ENCODE results near the gene HRAS.
A peak's percentile ranks its signal among the peaks of the same experiment; 100 is the strongest.

DNA sequence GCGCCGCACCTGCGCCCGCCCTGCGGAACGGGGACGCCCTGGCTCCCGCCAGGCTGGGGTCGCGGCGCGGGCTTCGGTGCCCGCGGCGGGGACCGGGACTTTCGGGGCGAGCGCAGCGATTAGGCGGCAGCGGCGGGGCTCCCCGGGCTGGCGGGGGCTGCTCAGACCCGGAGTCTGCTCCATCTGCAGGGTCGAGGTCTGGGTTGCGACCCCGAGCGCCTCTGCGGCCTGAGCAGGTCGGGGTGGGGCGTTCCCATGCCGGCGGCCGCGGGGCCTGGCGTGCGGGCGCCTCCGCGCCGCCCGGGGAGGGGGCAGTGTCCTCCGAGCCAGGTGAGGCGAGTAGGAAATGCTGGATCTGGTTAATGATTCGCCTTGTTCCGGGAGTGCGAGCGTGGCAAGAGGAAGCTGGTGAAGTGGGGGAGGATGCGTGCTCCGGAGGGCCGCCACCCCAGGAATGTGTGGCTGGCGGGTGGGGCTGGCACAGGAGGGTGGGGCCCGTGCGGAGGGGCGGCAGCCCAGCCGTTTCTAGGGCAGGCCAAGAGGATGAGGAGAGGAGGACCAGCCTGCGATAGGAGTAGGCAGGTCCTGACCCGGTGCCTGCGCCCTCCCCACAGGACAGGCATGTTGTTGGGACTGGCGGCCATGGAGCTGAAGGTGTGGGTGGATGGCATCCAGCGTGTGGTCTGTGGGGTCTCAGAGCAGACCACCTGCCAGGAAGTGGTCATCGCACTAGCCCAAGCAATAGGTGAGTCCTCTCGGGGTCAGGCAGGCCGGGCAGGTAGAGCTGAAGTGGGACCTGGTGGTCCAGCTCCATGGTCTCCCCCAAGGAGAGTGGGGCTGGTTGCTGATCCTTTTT lies 26.0 kb upstream of the HRAS start:
- TF ChIP-seq, protein P1, sequence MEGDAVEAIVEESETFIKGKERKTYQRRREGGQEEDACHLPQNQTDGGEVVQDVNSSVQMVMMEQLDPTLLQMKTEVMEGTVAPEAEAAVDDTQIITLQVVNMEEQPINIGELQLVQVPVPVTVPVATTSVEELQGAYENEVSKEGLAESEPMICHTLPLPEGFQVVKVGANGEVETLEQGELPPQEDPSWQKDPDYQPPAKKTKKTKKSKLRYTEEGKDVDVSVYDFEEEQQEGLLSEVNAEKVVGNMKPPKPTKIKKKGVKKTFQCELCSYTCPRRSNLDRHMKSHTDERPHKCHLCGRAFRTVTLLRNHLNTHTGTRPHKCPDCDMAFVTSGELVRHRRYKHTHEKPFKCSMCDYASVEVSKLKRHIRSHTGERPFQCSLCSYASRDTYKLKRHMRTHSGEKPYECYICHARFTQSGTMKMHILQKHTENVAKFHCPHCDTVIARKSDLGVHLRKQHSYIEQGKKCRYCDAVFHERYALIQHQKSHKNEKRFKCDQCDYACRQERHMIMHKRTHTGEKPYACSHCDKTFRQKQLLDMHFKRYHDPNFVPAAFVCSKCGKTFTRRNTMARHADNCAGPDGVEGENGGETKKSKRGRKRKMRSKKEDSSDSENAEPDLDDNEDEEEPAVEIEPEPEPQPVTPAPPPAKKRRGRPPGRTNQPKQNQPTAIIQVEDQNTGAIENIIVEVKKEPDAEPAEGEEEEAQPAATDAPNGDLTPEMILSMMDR (IDR thresholded peaks at IDR 0.05 in 2 of 3, conservative IDR thresholded peaks at IDR 0.05 in 1 of 3; ENCODE audit: borderline replicate concordance in 1 of 3, insufficient read depth in 1 of 3, low read depth in 2 of 3, low read length in 2 of 3): no peak
- TF ChIP-seq RAD21 (IDR thresholded peaks at IDR 0.05; ENCODE audit: low read depth) (no peak), JUND (IDR thresholded peaks at IDR 0.05) (no peak), TCF7L2 (IDR thresholded peaks at IDR 0.05; ENCODE audit: borderline replicate concordance, extremely low read depth, insufficient read depth, insufficient read length) (no peak), SIN3A (IDR thresholded peaks at IDR 0.05; ENCODE audit: low read depth) (no peak), YY1 (IDR thresholded peaks at IDR 0.05; ENCODE audit: extremely low read depth, insufficient replicate concordance, low read depth, low read length) (no peak), SP1 (IDR thresholded peaks at IDR 0.05; ENCODE audit: low read depth) (no peak), POLR2A (IDR thresholded peaks at IDR 0.05; ENCODE audit: borderline replicate concordance, extremely low read depth, insufficient read depth, insufficient read length) (peak; percentile 35), CEBPB (IDR thresholded peaks at IDR 0.05; ENCODE audit: low read depth) (no peak), ZNF274 (IDR thresholded peaks at IDR 0.05; ENCODE audit: low read depth, low read length) (no peak)
- TF ChIP-seq, protein P2, sequence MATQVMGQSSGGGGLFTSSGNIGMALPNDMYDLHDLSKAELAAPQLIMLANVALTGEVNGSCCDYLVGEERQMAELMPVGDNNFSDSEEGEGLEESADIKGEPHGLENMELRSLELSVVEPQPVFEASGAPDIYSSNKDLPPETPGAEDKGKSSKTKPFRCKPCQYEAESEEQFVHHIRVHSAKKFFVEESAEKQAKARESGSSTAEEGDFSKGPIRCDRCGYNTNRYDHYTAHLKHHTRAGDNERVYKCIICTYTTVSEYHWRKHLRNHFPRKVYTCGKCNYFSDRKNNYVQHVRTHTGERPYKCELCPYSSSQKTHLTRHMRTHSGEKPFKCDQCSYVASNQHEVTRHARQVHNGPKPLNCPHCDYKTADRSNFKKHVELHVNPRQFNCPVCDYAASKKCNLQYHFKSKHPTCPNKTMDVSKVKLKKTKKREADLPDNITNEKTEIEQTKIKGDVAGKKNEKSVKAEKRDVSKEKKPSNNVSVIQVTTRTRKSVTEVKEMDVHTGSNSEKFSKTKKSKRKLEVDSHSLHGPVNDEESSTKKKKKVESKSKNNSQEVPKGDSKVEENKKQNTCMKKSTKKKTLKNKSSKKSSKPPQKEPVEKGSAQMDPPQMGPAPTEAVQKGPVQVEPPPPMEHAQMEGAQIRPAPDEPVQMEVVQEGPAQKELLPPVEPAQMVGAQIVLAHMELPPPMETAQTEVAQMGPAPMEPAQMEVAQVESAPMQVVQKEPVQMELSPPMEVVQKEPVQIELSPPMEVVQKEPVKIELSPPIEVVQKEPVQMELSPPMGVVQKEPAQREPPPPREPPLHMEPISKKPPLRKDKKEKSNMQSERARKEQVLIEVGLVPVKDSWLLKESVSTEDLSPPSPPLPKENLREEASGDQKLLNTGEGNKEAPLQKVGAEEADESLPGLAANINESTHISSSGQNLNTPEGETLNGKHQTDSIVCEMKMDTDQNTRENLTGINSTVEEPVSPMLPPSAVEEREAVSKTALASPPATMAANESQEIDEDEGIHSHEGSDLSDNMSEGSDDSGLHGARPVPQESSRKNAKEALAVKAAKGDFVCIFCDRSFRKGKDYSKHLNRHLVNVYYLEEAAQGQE (IDR thresholded peaks at IDR 0.05; ENCODE audit: low read depth): no peak
- TF ChIP-seq, protein P3, sequence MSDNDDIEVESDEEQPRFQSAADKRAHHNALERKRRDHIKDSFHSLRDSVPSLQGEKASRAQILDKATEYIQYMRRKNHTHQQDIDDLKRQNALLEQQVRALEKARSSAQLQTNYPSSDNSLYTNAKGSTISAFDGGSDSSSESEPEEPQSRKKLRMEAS (IDR thresholded peaks at IDR 0.05): no peak

Measured in HCT116 (cell line).